Mesodermal cell (in vitro differentiated cells): ENCODE data around the gene RCBTB2.

Source experiments
- H3K27ac ChIP-seq: 2 replicates; pipeline ENCODE4 v1.7.0; 2013; ENCODE audit warnings: mild to moderate bottlenecking, low read depth, low read length, moderate library complexity; ENCODE audit not compliant: severe bottlenecking
- H3K36me3 ChIP-seq: 2 replicates; pipeline ENCODE4 v1.7.1; 2013; ENCODE audit warnings: mild to moderate bottlenecking, low read length, moderate library complexity; ENCODE audit not compliant: control insufficient read depth, insufficient read depth
- H3K4me1 ChIP-seq: one replicate; pipeline ENCODE4 v1.7.1; 2013; ENCODE audit warnings: mild to moderate bottlenecking, low read length; ENCODE audit not compliant: insufficient read depth, control insufficient read depth, poor library complexity, severe bottlenecking
- H3K4me3 ChIP-seq: 2 replicates; pipeline ENCODE4 v1.7.0; 2013; ENCODE audit warnings: low read length, control low read depth, mild to moderate bottlenecking; ENCODE audit not compliant: insufficient read depth, poor library complexity, severe bottlenecking; ENCODE audit errors: extremely low read depth
- H3K9me3 ChIP-seq: 2 replicates; pipeline ENCODE4 v1.7.1; 2013; ENCODE audit warnings: mild to moderate bottlenecking, low read length, moderate library complexity; ENCODE audit not compliant: control insufficient read depth
- WGBS, 2 experiments: methylation state at CpG; one replicate each; pipeline ENCODE4 v1.1.5; 2013; ENCODE audit warnings: missing lambda C conversion rate in 2 of 2; ENCODE audit not compliant: insufficient coverage in 2 of 2; 5-methylcytosine and 5-hydroxymethylcytosine counted together

The RCBTB2 gene

DNA sequence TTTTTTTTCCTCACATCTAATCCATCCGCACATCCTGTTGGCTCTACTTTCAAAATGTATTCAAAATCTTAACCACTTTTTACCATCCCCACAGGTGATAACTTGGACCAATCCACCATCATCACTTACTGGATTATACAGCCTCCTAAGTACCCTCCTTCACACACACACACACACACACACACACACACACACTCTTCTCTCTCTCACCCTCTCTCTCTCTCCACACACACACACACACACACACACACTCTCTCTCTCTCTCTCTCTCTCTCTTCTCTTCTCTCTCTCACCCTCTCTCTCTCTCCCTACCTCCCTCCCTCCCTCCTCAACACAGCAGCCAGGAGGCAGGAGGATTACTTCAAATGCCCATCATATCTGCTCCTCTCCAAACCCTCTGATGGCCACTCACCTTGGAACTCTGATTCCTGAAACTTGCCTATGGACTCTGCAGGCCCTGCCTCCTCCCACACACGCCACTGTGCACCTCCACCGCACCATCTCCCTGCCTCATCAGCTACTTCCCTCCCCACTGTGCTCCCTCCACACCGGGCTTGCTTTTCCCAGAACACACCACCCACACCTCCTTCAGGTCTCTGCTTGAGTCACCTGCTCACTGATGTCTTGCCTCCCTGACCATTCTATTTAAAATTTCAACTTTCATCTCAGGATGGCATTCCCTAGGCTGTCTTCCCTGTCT lies 39.7 kb downstream of the RCBTB2 start:
- H3K9me3 ChIP-seq, result no peaks in the 10 kb centered on the region
- peaks cover 18% of the 10 kb centered on the region for H3K36me3 ChIP-seq
- WGBS, 2 experiments, result 90 to 93% methylated on average over 3 to 4 of the region's 4 CpGs
- H3K27ac ChIP-seq, result no peak overlapping the region
- H3K4me3 ChIP-seq, result no peak overlapping the region
- H3K4me1 ChIP-seq, result no peaks in the 10 kb centered on the region

DNA sequence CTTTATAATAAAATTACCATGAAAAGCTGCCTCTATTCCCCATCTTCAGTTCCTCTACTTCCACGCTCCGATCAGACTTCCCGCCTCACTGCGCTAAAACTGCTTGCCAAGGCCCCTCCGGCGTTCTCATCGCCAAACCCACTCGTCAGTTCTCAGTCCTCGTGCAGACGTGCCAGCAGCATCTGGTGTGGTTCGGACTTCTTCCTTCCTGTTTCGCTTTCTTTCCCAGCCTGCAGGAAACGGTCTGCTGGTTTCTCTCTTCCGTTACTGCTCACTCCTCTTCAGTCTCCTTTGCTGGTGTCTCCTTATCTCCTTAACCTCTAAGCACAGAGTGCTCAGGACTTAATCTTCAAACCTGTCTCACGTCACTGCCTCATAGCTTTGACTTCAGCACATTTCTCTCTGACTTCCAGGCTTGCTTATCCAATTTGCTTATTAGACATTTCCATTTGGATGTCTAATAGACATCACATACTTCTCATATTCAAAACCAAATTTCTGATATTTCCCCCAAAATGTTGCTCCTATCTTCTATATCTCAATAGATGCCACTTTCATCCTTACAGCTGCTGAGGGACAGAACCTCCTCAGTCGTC lies 40.3 kb downstream of the RCBTB2 start:
- Histone ChIP-seq H3K4me1 (no peaks in the 10 kb centered on the region), H3K27ac (no peak overlapping the region), H3K4me3 (no peak overlapping the region), H3K36me3 (peaks cover 24% of the 10 kb centered on the region), H3K9me3 (no peaks in the 10 kb centered on the region)
- 91 to 93% methylated on average over 15 to 16 of the region's 16 CpGs for WGBS, 2 experiments

GRCh38 chr13:48492096-48492440 lies 40.8 kb downstream of the RCBTB2 start:
- no peak overlapping the region for H3K27ac ChIP-seq

GRCh38 chr13:48491423-48492095 lies 41.3 kb downstream of the RCBTB2 start:
- Histone ChIP-seq H3K36me3 (peaks cover 27% of the 10 kb centered on the region), H3K4me1 (no peaks in the 10 kb centered on the region), H3K9me3 (no peaks in the 10 kb centered on the region), H3K27ac (no peak overlapping the region), H3K4me3 (no peak overlapping the region)

More at GRCh38 chr13:48492096-48492440, 40.8 kb downstream of the RCBTB2 start:
- H3K4me1 ChIP-seq, result no peaks in the 10 kb centered on the region
- H3K4me3 ChIP-seq, result no peak overlapping the region
- no peaks in the 10 kb centered on the region for H3K9me3 ChIP-seq
- WGBS, 2 experiments, result 88 to 90% methylated on average over 1 of the region's 1 CpG
- H3K36me3 ChIP-seq, result peaks cover 29% of the 10 kb centered on the region

- Histone ChIP-seq H3K4me1 (no peaks in the 10 kb centered on the region), H3K36me3 (peaks cover 24% of the 10 kb centered on the region), H3K4me3 (no peak overlapping the region), H3K27ac (no peak overlapping the region), H3K9me3 (no peaks in the 10 kb centered on the region)
- no CpG with 5 or more reads among the region's 3 CpGs for WGBS, 2 experiments
Observed at GRCh38 chr13:48490241-48490640, 42.6 kb downstream of the RCBTB2 start.

DNA sequence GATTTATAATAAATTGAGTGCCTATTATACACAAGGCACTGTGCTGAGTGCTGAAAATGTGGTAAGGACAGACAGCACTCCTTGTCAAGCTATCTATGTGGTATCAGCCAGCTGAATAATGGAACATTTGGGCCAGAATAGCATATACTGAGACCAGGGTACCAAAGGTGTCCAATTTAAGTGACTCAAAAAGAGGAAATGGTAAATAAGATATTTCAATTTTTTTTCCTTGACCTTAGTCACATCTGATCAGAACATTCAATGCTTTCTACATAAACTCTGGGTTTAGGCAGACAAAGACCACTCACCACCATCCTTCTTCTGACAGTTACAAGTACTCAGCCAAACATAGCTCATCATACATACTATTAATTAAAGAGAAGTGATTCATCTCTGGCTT lies 43.2 kb downstream of the RCBTB2 start:
- no peaks in the 10 kb centered on the region for H3K4me1 ChIP-seq
- no peak overlapping the region for H3K4me3 ChIP-seq
- H3K36me3 ChIP-seq, result peaks cover 24% of the 10 kb centered on the region
- H3K9me3 ChIP-seq, result no peaks in the 10 kb centered on the region
- H3K27ac ChIP-seq, result no peak overlapping the region

GRCh38 chr13:48488995-48489394 lies 43.9 kb downstream of the RCBTB2 start:
- no peak overlapping the region for H3K27ac ChIP-seq
- H3K9me3 ChIP-seq, result no peaks in the 10 kb centered on the region
- H3K4me1 ChIP-seq, result no peaks in the 10 kb centered on the region
- H3K36me3 ChIP-seq, result peaks cover 24% of the 10 kb centered on the region
- no peak overlapping the region for H3K4me3 ChIP-seq

- Histone ChIP-seq H3K36me3 (peaks cover 24% of the 10 kb centered on the region), H3K4me1 (no peaks in the 10 kb centered on the region), H3K27ac (no peak overlapping the region), H3K4me3 (no peak overlapping the region), H3K9me3 (no peaks in the 10 kb centered on the region)
- WGBS, 2 experiments, result no CpG with 5 or more reads among the region's 2 CpGs
Observed at GRCh38 chr13:48487968-48488367, 44.9 kb downstream of the RCBTB2 start.

DNA sequence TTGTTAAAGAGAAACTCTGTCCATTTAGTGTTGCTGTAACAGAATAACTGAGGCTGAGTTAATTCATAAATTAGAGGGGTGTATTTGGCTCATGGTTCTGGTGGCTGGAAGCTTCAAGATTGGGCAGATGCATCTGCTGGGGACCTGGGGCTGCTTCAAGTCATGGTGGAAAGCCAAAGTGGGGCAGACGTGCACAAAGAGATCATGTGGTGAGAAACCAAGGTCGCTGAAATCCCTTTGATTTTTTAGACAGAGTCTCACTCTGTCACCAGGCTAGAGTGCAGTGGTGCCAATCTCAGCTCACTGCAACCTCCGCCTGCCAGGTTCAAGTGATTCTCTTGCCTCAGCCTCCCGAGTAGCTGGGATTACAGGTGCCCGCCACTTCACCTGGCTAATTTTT lies 46.0 kb downstream of the RCBTB2 start:
- Histone ChIP-seq H3K36me3 (peaks cover 24% of the 10 kb centered on the region), H3K9me3 (no peaks in the 10 kb centered on the region)
- WGBS, 2 experiments, result 88 to 94% methylated on average over 4 of the region's 5 CpGs

GRCh38 chr13:48486362-48486761 lies 46.5 kb downstream of the RCBTB2 start:
- H3K36me3 ChIP-seq, result peaks cover 24% of the 10 kb centered on the region
- no peaks in the 10 kb centered on the region for H3K9me3 ChIP-seq
- H3K27ac ChIP-seq, result no peak overlapping the region
- no peak overlapping the region for H3K4me3 ChIP-seq
- H3K4me1 ChIP-seq, result no peaks in the 10 kb centered on the region

More for the DNA sequence above, 46.0 kb downstream of the RCBTB2 start:
- Histone ChIP-seq H3K4me1 (no peaks in the 10 kb centered on the region), H3K4me3 (no peak overlapping the region), H3K27ac (no peak overlapping the region)

DNA sequence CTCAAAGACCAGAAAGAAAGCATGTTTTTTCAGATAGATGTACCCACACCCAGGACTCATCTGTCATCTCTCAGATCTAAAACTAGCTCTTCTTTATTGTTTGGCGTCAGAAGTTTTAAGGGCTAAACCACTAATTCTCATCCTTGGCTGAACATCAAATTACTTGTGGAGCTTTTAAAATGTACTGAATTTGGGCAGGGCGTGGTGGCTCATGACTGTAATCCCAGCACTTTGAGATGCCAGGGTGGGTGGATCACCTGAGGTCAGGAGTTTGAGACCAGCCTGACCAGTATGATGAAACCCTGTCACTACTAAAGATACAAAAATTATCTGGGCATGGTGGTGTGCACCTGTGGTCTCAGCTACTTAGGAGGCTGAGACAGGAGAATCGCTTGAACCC lies 47.4 kb downstream of the RCBTB2 start:
- Histone ChIP-seq H3K4me1 (no peaks in the 10 kb centered on the region), H3K36me3 (peaks cover 24% of the 10 kb centered on the region), H3K27ac (no peak overlapping the region), H3K9me3 (no peaks in the 10 kb centered on the region), H3K4me3 (no peak overlapping the region)
- 100% methylated on average over 1 of the region's 3 CpGs for WGBS, 2 experiments
